Activated CD8-positive, alpha-beta memory T cell treated with anti-CD3 and anti-CD28 coated beads for 36 hours (primary cell): ENCODE results near the gene ZMYM3. TPM values are rescaled to one million over a fixed set of nuclear protein-coding genes. Genes with fewer than 3 reads are reported as not detected.

Experiments used
- CTCF ChIA-PET: fragments of 350-600 bp; sonication (Branson Sonifier 250); formaldehyde crosslinking; loops from one replicate; lab custom pipeline; 2021; ENCODE audit warnings: antibody characterized with exemption; lab: Charles Lee
- POLR2A ChIA-PET: fragments of 350-600 bp; sonication (Branson Sonifier 250); formaldehyde crosslinking; loops from one replicate; lab custom pipeline; 2021; ENCODE audit warnings: antibody characterized with exemption; lab: Charles Lee
- total RNA-seq, 2 experiments: library from RNA; stranded (reverse); gene quantifications; one replicate each; pipeline ENCODE4 v1.2.3, GENCODE V29; 2021

The ZMYM3 gene
- total RNA-seq, 2 experiments from 2014 or later = 17.0 to 18.8 TPM

DNA sequence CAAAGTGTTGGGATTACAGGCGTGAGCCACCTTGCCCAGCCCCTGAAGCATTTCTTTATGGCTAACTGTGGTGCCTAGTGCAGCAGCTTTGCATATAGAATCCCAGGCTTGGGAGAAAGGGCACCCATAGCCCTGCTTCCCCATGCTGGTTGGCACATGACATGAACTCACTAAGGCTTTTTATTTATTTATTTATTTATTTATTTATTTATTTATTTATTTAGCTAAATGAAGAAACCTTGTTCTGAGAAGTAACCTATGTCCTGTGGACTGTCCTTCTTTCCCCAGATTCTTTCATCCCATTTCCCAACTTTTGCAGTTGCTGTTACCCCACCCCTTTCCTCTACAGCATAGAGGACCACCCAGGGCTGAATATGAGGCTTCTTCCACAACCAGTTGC is 32.8 kb downstream of the ZMYM3 start:
- ChIA-PET POLR2A (no interaction called here), CTCF (no interaction called here)

DNA sequence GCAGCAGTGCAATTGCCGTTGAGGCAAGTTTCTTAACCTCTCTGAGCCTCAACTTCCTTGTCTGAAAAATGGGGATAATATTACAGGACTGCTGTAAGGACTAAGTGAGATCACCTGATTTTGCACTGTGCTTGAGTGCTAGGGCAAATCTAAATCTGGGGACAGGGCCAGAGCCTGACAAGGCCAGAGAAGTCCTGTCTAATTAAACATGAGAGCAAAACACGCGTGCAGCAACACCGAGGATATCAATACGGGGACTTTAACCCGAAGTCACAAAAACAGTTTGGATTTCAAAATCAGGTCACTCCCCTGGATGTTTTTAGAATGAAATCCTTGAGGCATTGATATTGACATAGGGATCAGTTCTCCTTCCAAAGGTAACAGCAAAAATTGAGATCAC is 36.6 kb downstream of the ZMYM3 start:
- POLR2A ChIA-PET = no interaction called here
- CTCF ChIA-PET = no interaction called here

DNA sequence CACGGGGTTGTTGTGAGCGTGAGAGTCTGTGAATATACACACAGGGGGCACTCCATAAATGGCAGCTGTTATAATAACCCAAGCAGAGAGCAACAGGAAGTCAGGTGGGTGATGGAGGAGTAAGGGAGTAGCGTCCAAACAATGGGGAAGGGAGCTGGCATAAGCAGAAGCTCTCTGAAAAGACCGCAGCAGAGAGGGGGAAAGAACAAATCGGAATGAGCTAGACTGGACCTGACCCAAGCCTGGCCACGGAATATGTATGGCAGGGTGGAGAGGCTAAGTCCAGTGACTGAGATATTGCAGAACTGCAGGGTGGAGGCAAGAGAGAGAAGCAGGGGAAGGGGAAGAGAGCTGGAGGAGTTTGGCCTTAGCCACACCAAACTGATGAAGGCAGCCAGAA is 37.5 kb downstream of the ZMYM3 start:
- ChIA-PET CTCF (no interaction called here), POLR2A (no interaction called here)

DNA sequence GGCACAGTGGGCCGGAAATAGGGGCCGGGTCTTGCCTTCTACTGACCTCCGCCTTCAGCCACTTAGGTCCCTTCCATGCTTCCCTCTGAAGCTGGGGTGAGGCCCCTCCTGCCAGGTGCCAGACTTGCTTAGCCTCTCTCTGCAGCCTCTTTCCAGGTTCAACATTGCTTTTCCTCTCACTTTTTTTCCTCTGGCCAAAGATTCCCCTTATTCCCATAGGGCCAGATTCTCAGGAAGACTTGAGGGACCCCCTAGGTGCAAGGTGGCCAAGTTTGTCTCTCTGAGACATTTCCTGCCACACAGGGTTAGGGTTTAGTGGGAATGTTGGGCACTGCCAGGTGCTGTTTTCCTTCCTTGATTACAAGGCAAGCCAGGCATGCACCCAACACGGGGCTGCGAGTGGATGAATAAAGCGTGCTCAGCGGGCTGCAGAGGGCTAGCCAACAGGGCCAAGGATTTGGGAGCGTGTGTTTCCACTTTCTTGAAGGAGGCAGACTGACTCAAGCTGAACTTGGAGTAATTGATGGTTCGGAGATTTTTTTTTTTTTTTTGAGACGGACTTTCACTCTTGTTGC is 38.5 kb downstream of the ZMYM3 start:
- POLR2A ChIA-PET = no interaction called here
- CTCF ChIA-PET = no interaction called here

DNA sequence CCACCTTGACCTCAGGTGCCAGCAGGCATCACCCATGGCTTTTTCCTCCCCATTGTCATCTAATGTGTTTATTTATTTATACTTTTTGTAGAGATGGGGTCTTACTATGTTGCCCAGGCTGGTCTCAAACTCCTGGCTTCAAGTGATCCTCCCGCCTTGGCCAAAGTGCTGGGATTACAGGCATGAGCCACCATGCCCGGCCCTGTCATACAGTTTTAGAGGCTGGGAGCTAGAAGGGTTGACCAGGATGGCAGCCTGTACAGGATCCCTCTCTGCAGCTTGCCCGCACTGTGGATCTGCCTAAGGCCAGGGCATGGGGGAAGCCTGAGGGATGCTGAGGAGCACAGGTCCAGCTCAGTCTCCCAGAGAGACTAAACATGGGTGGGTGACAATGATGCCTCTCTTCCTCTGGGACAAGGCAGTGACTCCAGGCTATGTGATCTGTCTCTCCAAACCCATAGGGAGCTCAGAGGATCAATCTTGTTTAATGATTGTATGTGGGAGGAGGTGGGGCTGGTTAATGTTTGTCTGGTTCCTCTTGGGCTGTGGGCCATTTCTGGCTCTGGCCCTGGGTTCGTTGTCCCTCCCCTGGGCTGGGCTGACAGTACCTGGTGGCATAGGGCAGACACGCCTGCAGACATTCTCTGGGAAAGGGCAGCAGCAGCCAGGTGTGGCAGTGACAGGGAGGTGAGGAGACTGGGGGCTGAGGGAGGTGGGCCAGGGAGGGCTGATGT is 39.2 kb downstream of the ZMYM3 start:
- POLR2A ChIA-PET = no interaction called here
- CTCF ChIA-PET = no interaction called here

DNA sequence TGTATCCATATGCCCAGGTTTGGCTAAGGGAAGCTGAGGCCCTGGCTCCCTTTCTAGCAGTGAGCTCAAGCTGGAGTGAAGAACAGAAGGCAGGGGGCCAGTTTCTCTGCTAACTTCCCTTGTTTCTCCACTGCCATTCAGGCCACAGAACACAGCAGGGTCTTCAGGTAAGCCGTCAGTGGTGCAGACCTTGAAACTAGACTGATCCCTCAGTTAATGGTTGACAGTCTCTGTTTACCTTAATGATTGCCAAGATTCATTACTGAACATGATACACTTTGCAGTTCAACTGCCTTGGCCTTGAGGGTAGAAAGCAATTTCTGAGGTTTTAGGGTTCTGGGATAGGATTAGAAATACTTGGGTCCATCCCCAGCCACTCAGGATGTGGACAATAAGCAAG is 39.8 kb downstream of the ZMYM3 start:
- POLR2A ChIA-PET = no interaction called here
- CTCF ChIA-PET = no interaction called here

DNA sequence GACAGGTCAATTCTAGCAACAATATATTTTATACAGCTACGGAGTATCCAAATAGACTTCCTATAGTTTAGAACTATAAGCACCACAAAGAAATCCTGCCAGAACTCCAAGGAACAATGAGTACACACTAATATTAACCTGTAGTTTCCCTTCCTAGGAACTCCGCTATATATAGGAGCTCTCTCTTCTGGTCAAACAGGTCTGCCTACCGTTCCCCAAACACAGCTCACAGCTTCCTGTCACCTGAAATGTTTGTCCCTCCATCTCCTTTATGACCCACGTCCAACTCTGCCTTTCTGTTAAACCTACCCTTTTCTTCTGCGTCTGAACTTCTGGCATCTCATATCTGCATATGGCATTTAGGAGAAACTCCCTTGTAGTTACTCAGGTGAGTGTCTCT is 41.4 kb downstream of the ZMYM3 start:
- ChIA-PET CTCF (interaction anchor here (0.7 kb wide), 1 partner anchor 39 kb away, joined by 3 read pairs; no protein-coding TSS in a partner anchor), POLR2A (no interaction called here)

DNA sequence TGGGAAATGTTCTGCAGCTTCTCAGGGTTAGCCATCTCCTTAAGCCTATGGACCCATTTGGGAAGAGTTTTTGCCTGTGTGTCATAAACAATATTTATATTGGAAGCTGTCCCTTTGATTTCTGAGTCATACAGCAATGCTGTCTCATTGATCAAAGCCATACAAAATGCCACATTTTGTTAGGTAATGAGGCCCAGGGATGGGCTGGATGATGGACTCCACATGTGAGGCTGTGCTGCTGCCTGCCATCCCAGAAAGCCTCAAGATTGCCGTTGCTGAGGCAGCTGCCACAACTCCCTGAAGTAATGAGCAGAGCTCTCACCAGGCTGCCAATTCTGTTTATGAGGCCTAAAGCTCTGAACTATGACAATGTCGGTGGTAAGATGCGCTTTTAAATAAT is 43.1 kb downstream of the ZMYM3 start:
- CTCF ChIA-PET = no interaction called here
- POLR2A ChIA-PET = interaction anchor here (0.6 kb wide), 1 partner anchor 13 kb away, joined by 4 read pairs; no protein-coding TSS in a partner anchor

DNA sequence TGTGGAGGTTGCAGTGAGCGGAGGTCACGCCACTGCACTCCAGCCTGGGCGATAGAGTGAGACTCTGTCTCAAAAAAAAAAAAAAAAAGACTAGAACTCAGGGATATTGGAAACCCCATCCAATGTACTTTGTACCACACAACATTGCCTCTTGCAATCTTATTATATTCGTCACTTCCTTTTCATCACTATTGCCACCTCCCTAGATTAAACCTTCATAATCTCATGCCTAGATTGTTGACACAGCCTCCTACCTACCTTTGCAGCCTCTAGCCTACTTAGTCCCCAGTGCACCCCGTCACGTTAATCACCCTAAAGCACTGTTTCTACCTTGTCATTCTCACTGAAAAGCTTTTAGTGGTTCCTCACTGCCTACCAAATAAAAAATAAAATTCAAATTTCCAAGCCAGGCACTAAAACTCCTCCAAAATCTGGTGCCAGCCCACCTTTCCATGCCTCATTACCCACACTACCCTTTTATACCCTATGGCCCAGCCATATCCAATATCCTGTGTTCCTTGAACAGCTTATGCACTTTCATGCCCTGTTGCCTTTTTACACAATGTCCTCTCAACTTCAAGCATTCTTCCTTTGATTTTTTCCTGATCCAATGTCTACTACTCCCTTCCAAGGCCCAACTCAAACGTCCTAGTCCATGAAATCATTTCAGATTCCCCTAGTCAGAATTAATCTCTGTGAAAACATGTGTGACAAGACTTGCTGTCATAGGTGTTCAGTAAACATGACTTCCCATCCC is 54.5 kb downstream of the ZMYM3 start:
- CTCF ChIA-PET = no interaction called here
- POLR2A ChIA-PET = interaction anchor here (0.7 kb wide), 1 partner anchor 17 kb away, joined by 10 read pairs; no protein-coding TSS in a partner anchor

DNA sequence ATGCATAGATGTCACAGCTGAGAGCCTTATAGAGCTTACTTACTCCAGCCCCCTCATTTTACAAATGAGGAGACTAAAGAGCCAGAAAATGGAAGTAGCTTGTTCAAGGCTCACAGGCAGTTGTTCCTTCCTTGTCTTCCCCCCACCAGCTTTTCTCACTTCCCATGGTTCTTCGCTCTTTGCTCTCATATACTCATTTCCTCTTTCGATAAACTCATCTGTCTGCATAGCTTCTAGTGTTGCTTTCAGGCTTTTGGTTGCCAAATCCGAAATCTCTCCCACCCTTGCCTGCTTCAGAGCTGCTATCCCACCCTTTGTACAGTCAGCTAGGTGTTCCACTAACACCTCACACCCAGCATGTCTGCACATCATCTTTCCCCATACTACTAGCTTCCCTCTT is 55.9 kb downstream of the ZMYM3 start:
- CTCF ChIA-PET = interaction anchor here (0.6 to 1.3 kb wide), 2 partner anchors 16 to 95 kb away, joined by 3 to 4 read pairs; no protein-coding TSS in a partner anchor

DNA sequence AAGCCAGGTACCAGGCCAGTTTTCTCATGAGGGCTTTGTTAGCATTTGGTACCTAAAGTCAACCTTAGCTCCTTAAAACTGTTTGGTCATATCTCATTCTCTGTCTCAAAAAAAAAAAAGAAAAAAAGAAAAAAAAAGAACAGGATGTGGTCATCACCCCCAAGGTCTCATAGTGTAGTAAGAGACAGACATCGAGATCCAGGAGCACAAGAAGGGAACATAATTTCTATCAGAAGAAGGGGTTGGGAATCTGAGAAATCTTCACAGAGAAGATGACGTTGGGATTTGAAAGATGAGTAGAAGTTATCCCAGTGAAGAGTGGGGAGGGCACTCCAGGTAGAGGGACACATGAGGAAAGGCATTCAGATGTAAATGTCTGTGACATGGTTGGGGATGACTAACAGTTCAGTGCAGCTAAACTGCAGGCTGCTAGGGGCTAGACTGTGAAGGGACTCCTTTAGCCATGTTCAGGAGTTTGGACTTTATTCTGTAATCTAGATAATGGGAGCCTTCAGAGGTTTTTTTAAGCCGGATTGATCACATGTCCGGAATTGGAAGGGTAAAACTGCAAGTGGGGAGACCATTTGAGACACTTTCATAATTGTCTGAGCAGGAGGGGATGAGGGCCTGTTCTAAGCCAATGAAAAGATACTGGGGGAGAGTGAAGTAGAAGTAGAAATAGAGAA is 57.8 kb downstream of the ZMYM3 start:
- POLR2A ChIA-PET = interaction anchor here (0.6 to 1.1 kb wide), 6 partner anchors 14 to 501 kb away, joined by 3 to 7 read pairs (median 4); partner anchors contain the start of gene NONO
- CTCF ChIA-PET = interaction anchor here (0.9 kb wide), 1 partner anchor 88 kb away, joined by 3 read pairs; no protein-coding TSS in a partner anchor

More for the DNA sequence above, 55.9 kb downstream of the ZMYM3 start:
- POLR2A ChIA-PET = interaction anchor here (0.6 to 1.2 kb wide), 6 partner anchors 9 to 337 kb away, joined by 3 to 8 read pairs (median 4); partner anchors contain the start of gene NONO

DNA sequence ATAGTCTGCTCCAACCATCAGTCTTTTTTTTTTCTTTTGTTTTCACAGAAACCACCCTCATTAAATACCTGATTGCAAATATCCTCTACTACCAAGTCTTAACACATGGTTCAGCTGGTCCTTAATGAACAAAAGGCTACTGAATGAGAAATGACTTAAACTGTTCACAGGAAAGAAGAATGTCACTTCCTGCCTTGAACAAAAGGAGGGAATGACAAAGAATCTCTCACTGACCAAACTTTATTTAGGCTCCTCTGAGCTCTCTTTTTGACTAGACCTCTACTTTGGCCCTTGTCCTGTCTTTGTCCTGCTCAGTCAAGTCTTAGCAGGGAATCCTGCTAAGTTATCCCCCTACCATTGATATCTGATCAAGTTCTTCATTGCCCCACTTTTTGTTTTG is 62.7 kb downstream of the ZMYM3 start:
- ChIA-PET POLR2A (no interaction called here), CTCF (no interaction called here)

Other genes starting within 250 kb of the ZMYM3 start
- gene SNX12, start 185.8 kb downstream of the ZMYM3 start, total RNA-seq = 10 to 100 TPM; 51.4 to 56.2 TPM
- gene FOXO4, start 158.3 kb downstream of the ZMYM3 start, total RNA-seq = 1 to 10 TPM; 8.0 to 9.7 TPM
- 1 to 10 TPM; 5.6 to 7.2 TPM for gene CXorf65, start 147.4 kb downstream of the ZMYM3 start, total RNA-seq
- gene IL2RG, start 142.6 kb downstream of the ZMYM3 start, total RNA-seq = 100 to 1,000 TPM; 317 to 322 TPM
- gene MED12, start 135.5 kb downstream of the ZMYM3 start, total RNA-seq = 10 to 100 TPM; 49.0 to 56.8 TPM
- under 1 TPM; 0.53 to 0.67 TPM for gene NLGN3, start 109.3 kb downstream of the ZMYM3 start, total RNA-seq
- not detected for gene GJB1, start 30.9 kb downstream of the ZMYM3 start, total RNA-seq
- 100 to 1,000 TPM; 477 to 536 TPM for gene NONO, start 29.5 kb upstream of the ZMYM3 start, total RNA-seq
- 1 to 10 TPM; 4.6 to 5.5 TPM for gene ITGB1BP2, start 47.6 kb upstream of the ZMYM3 start, total RNA-seq
- 10 to 100 TPM; 30.6 to 31.5 TPM for gene TAF1, start 112.2 kb upstream of the ZMYM3 start, total RNA-seq